ENCODE data around the gene WNT6. TPM values are rescaled to one million over a fixed set of nuclear protein-coding genes. Genes with fewer than 3 reads are reported as not detected.

Gene WNT6
- total RNA-seq, 1 experiment from 2014 or later, result 1.4 TPM

- no peak for ATAC-seq
- H3K9me3 ChIP-seq (ENCODE audit: control insufficient read depth in 1 of 2, insufficient read depth in 1 of 2, low read depth in 1 of 2, low read length in 2 of 2), result no peaks in the 10 kb centered on the region
- H3K79me2 ChIP-seq (ENCODE audit: insufficient read depth, low read length), result no peaks in the 10 kb centered on the region
- no peaks in the 10 kb centered on the region for H4K20me1 ChIP-seq (ENCODE audit: insufficient read depth)
- no peak overlapping the region for H3K27ac ChIP-seq (ENCODE audit: low read depth, low read length)
- POLR2A ChIA-PET, result no interaction called here
- no peaks in the 10 kb centered on the region for H3K27me3 ChIP-seq (ENCODE audit: insufficient read depth, low read length)
- no peaks in the 10 kb centered on the region for H3K9me2 ChIP-seq (ENCODE audit: insufficient read depth)
- no peak for DNase-seq (ENCODE audit: low read depth, low spot score)
- no peak overlapping the region for H2AFZ ChIP-seq (ENCODE audit: low read depth, low read length, poor library complexity, severe bottlenecking)
- no peak overlapping the region for H3K4me2 ChIP-seq (ENCODE audit: low read length)
- BruUV-seq (replicated peaks), result no TSS peak
- no peak overlapping the region for H3K9ac ChIP-seq (ENCODE audit: low read length)
- CTCF ChIA-PET, result no interaction called here
- RAD21 ChIA-PET (ENCODE audit: low non-redundant PET in 1 of 2, low total read pairs in 2 of 2, uncharacterized antibody in 2 of 2, unreplicated experiment in 2 of 2), result no interaction called here
- no peak overlapping the region for H3K4me3 ChIP-seq (replicated peaks in 1 of 2; ENCODE audit: low read depth in 1 of 2, low read length in 2 of 2)
- no peak for TF ChIP-seq ZNF274 (IDR thresholded peaks at IDR 0.05; ENCODE audit: low read depth, low read length)
- no peak for TF ChIP-seq ATF3 (IDR thresholded peaks at IDR 0.05)
- TF ChIP-seq ZFX (IDR thresholded peaks at IDR 0.05), result no peak
- no peak for TF ChIP-seq SIN3A (IDR thresholded peaks at IDR 0.05; ENCODE audit: low read depth)
- no peaks in the 10 kb centered on the region for H3K36me3 ChIP-seq (ENCODE audit: control insufficient read depth in 1 of 2, insufficient read depth in 2 of 2, low read length in 2 of 2)
- no peaks in the 10 kb centered on the region for H3K4me1 ChIP-seq (ENCODE audit: control insufficient read depth in 1 of 2, insufficient read depth in 2 of 2, low read length in 2 of 2)
- intact Hi-C loops (cut with micrococcal nuclease), result no loop called here
These were observed 11.4 kb downstream of the WNT6 start for GRCh38 chr2:218870984-218871344.

GRCh38 chr2:218871345-218872302 is 12.0 kb downstream of the WNT6 start:
- ChIA-PET CTCF (interaction anchor here (15.1 kb wide), 1 partner anchor 23 kb away, joined by 278 read pairs; no protein-coding TSS in a partner anchor), RAD21 (ENCODE audit: low non-redundant PET in 1 of 2, low total read pairs in 2 of 2, uncharacterized antibody in 2 of 2, unreplicated experiment in 2 of 2) (no interaction called here), POLR2A (no interaction called here)
- no peak for DNase-seq (ENCODE audit: low read depth, low spot score)
- H3K36me3 ChIP-seq (ENCODE audit: control insufficient read depth in 1 of 2, insufficient read depth in 2 of 2, low read length in 2 of 2), result no peaks in the 10 kb centered on the region
- H3K9me3 ChIP-seq (ENCODE audit: control insufficient read depth in 1 of 2, insufficient read depth in 1 of 2, low read depth in 1 of 2, low read length in 2 of 2), result no peaks in the 10 kb centered on the region
- no TSS peak for BruUV-seq (replicated peaks)
- no peak for ATAC-seq
- H3K79me2 ChIP-seq (ENCODE audit: insufficient read depth, low read length), result no peaks in the 10 kb centered on the region
- no peak overlapping the region for H3K4me2 ChIP-seq (ENCODE audit: low read length)
- H3K27ac ChIP-seq (ENCODE audit: low read depth, low read length), result no peak overlapping the region
- H3K4me1 ChIP-seq (ENCODE audit: control insufficient read depth in 1 of 2, insufficient read depth in 2 of 2, low read length in 2 of 2), result no peaks in the 10 kb centered on the region
- intact Hi-C loops (cut with micrococcal nuclease), result no loop called here
- no peaks in the 10 kb centered on the region for H3K9me2 ChIP-seq (ENCODE audit: insufficient read depth)
- no peak overlapping the region for H3K4me3 ChIP-seq (replicated peaks in 1 of 2; ENCODE audit: low read depth in 1 of 2, low read length in 2 of 2)
- H4K20me1 ChIP-seq (ENCODE audit: insufficient read depth), result no peaks in the 10 kb centered on the region
- H2AFZ ChIP-seq (ENCODE audit: low read depth, low read length, poor library complexity, severe bottlenecking), result no peak overlapping the region
- H3K9ac ChIP-seq (ENCODE audit: low read length), result no peak overlapping the region
- H3K27me3 ChIP-seq (ENCODE audit: insufficient read depth, low read length), result no peaks in the 10 kb centered on the region
- no peak for TF ChIP-seq TCF7L2 (IDR thresholded peaks at IDR 0.05; ENCODE audit: borderline replicate concordance, extremely low read depth, insufficient read depth, insufficient read length)
- TF ChIP-seq ZBTB33 (IDR thresholded peaks at IDR 0.05; ENCODE audit: extremely low read depth, insufficient replicate concordance, low read length), result no peak
- no peak for TF ChIP-seq ATF3 (IDR thresholded peaks at IDR 0.05)
- TF ChIP-seq CBX3 (IDR thresholded peaks at IDR 0.05; ENCODE audit: low read depth), result no peak
- TF ChIP-seq POLR2A (IDR thresholded peaks at IDR 0.05; ENCODE audit: borderline replicate concordance, extremely low read depth, insufficient read depth, insufficient read length), result no peak
- no peak for TF ChIP-seq ZFX (IDR thresholded peaks at IDR 0.05)
- TF ChIP-seq EZH2phosphoT487 (IDR thresholded peaks at IDR 0.05; ENCODE audit: borderline replicate concordance), result no peak
- TF ChIP-seq FOSL1 (IDR thresholded peaks at IDR 0.05; ENCODE audit: low read depth), result no peak
- TF ChIP-seq CEBPB (IDR thresholded peaks at IDR 0.05; ENCODE audit: low read depth), result no peak
- TF ChIP-seq POLR2AphosphoS5 (IDR thresholded peaks at IDR 0.05; ENCODE audit: low read depth, low read length), result no peak
- TF ChIP-seq SP1 (IDR thresholded peaks at IDR 0.05; ENCODE audit: low read depth), result no peak
- no peak for TF ChIP-seq YY1 (IDR thresholded peaks at IDR 0.05; ENCODE audit: extremely low read depth, insufficient replicate concordance, low read depth, low read length)
- no peak for TF ChIP-seq EZH2 (IDR thresholded peaks at IDR 0.05)

All from HCT116 (cell line).